Vagina (tissue), 2 donors: ENCODE data around the gene WAC. TPM values are rescaled to one million over a fixed set of nuclear protein-coding genes. Genes with fewer than 3 reads are reported as not detected.
"Not testable (repeated sequence)": the region's sequence is repeated elsewhere in the genome, so short reads cannot be mapped to it uniquely, and the experiment has no call there.

Source experiments
- DNase-seq, 2 donors: peaks; one replicate each; pipeline ENCODE4 v3.0.0-alpha.2; 2017; ENCODE audit errors: extremely low spot score in 2 of 2
- H3K27ac ChIP-seq: fragments of 200-600 bp; sonication (generic); one replicate; pipeline ENCODE4 v1.5.1; 2019
- H3K27me3 ChIP-seq: fragments of 200-600 bp; sonication (generic); one replicate; pipeline ENCODE4 v1.5.1; 2019
- H3K36me3 ChIP-seq, 2 donors: fragments of 200-600 bp; sonication (generic); one replicate each; pipeline ENCODE4 v1.5.1; 2017 to 2019
- H3K4me1 ChIP-seq: fragments of 200-600 bp; sonication (generic); one replicate; pipeline ENCODE4 v1.5.1; 2019
- H3K4me3 ChIP-seq, 2 donors: fragments of 200-600 bp; sonication (generic); 1 replicate in 1 of 2; 2 replicates in 1 of 2; pipeline ENCODE4 v1.5.1; 2016 to 2019
- H3K9me3 ChIP-seq: fragments of 200-600 bp; sonication (generic); one replicate; pipeline ENCODE4 v1.5.1; 2019
- CTCF ChIP-seq, 3 experiments: fragments of 450-650 bp in 2 of 3; fragments of 200-600 bp in 1 of 3; sonication (generic) in 1 of 3; IDR thresholded peaks; one replicate each; pipeline ENCODE4 v1.5.1; 2017 to 2019; ENCODE audit warnings: antibody characterized with exemption in 3 of 3, mild to moderate bottlenecking in 2 of 3, moderate library complexity in 2 of 3
- POLR2A ChIP-seq, 2 donors: fragments of 450-650 bp; IDR thresholded peaks; one replicate each; pipeline ENCODE4 v1.6.1; 2017; ENCODE audit warnings: antibody characterized with exemption in 2 of 2, mild to moderate bottlenecking in 2 of 2, moderate library complexity in 2 of 2
- POLR2AphosphoS5 ChIP-seq, 2 donors: sonication (generic); formaldehyde crosslinking; IDR thresholded peaks; one replicate each; pipeline ENCODE4 v1.9.0; 2017; ENCODE audit warnings: antibody characterized with exemption in 2 of 2, mild to moderate bottlenecking in 2 of 2, low read depth in 1 of 2; ENCODE audit not compliant: insufficient read depth in 1 of 2
- intact Hi-C: fragments of 100-400 bp; cut with DNase I; formaldehyde crosslinking; loops from one replicate; pipeline ENCODE4 v1.15.1; 2023
- total RNA-seq: library from RNA; depleted of rRNA; stranded (reverse); fragments of >200 nt; gene quantifications from one replicate; pipeline ENCODE4 v1.2.3, GENCODE V29; 2016

WAC gene
- total RNA-seq, 1 donor from 2014 or later = 112 TPM

- TF ChIP-seq POLR2AphosphoS5 (IDR thresholded peaks at IDR 0.05; ENCODE audit: insufficient read depth in 1 of 2, low read depth in 1 of 2) (no peak), POLR2A (IDR thresholded peaks at IDR 0.05) (no peak), CTCF (IDR thresholded peaks at IDR 0.05) (no peak)
- no peak overlapping the region for H3K27ac ChIP-seq
- no peaks in the 10 kb centered on the region for H3K9me3 ChIP-seq
- H3K36me3 ChIP-seq = peaks cover 0 to 21% of the 10 kb centered on the region in 2 donors
- H3K27me3 ChIP-seq = no peaks in the 10 kb centered on the region
- H3K4me1 ChIP-seq = no peaks in the 10 kb centered on the region
- intact Hi-C loops = no loop called here
- H3K4me3 ChIP-seq = no peak overlapping the region
- DNase-seq = no peak
Observed at GRCh38 chr10:28520346-28520745, 12.6 kb upstream of the WAC start.

GRCh38 chr10:28520828-28521227, 12.1 kb upstream of the WAC start:
- intact Hi-C loops, DNase-seq, H3K27me3 ChIP-seq, H3K4me1 ChIP-seq, H3K9me3 ChIP-seq, H3K4me3 ChIP-seq, H3K27ac ChIP-seq: not testable (repeated sequence)
- H3K36me3 ChIP-seq = peaks cover 0 to 26% of the 10 kb centered on the region in 2 donors

GRCh38 chr10:28521961-28522360, 11.0 kb upstream of the WAC start:
- H3K27me3 ChIP-seq, H3K9me3 ChIP-seq, H3K27ac ChIP-seq, H3K4me3 ChIP-seq, DNase-seq, intact Hi-C loops, H3K4me1 ChIP-seq: not testable (repeated sequence)
- peaks cover 0 to 28% of the 10 kb centered on the region in 2 donors for H3K36me3 ChIP-seq

GRCh38 chr10:28523725-28524252, 9.1 kb upstream of the WAC start:
- Histone ChIP-seq H3K9me3 (no peaks in the 10 kb centered on the region), H3K36me3 (peaks cover 0 to 28% of the 10 kb centered on the region in 2 donors), H3K27me3 (no peaks in the 10 kb centered on the region), H3K4me3 (no peak overlapping the region), H3K27ac (no peak overlapping the region), H3K4me1 (no peaks in the 10 kb centered on the region)
- TF ChIP-seq POLR2AphosphoS5 (IDR thresholded peaks at IDR 0.05; ENCODE audit: insufficient read depth in 1 of 2, low read depth in 1 of 2) = no peak
- no peak for TF ChIP-seq CTCF (IDR thresholded peaks at IDR 0.05)
- no peak for TF ChIP-seq POLR2A (IDR thresholded peaks at IDR 0.05)
- intact Hi-C loops = no loop called here
- DNase-seq = no peak

- Histone ChIP-seq H3K27ac (no peak overlapping the region), H3K4me1 (peaks cover 40% of the 10 kb centered on the region), H3K36me3 (peaks cover 0 to 7% of the 10 kb centered on the region in 2 donors), H3K9me3 (no peaks in the 10 kb centered on the region), H3K27me3 (no peaks in the 10 kb centered on the region), H3K4me3 (no peak overlapping the region)
- intact Hi-C loops = loop anchor here (5.0 kb wide), 1 partner anchor 1373 kb away; the partner anchor contains the start of gene MASTL
- DNase-seq = no peak
- TF ChIP-seq POLR2AphosphoS5 (IDR thresholded peaks at IDR 0.05; ENCODE audit: insufficient read depth in 1 of 2, low read depth in 1 of 2) (no peak), CTCF (IDR thresholded peaks at IDR 0.05) (no peak), POLR2A (IDR thresholded peaks at IDR 0.05) (no peak)
Observed at GRCh38 chr10:28530751-28531150, 2.2 kb upstream of the WAC start.

GRCh38 chr10:28533186-28533564, 257 bp downstream of the WAC start:
- no peaks in the 10 kb centered on the region for H3K9me3 ChIP-seq
- H3K27me3 ChIP-seq = no peaks in the 10 kb centered on the region
- no peak for DNase-seq
- TF ChIP-seq POLR2A (IDR thresholded peaks at IDR 0.05) = no peak
- H3K4me3 ChIP-seq = peak overlapping the region; percentile 57 to 99
- peaks cover 65% of the 10 kb centered on the region for H3K4me1 ChIP-seq
- peak overlapping the region; percentile 88 for H3K27ac ChIP-seq
- intact Hi-C loops = loop anchor here (5.0 kb wide), 1 partner anchor 1376 kb away; the partner anchor contains the start of gene MASTL
- peaks cover 0 to 26% of the 10 kb centered on the region in 2 donors for H3K36me3 ChIP-seq
